GM18526 (cell line): Measurements from ENCODE around the gene SEMA4D.

Experiments
- POLR2A ChIP-seq: IDR thresholded peaks from 3 replicates; pipeline ENCODE4 v1.6.1; 2011; ENCODE audit not compliant: insufficient read length; ENCODE audit errors: extremely low read depth

The SEMA4D gene

DNA sequence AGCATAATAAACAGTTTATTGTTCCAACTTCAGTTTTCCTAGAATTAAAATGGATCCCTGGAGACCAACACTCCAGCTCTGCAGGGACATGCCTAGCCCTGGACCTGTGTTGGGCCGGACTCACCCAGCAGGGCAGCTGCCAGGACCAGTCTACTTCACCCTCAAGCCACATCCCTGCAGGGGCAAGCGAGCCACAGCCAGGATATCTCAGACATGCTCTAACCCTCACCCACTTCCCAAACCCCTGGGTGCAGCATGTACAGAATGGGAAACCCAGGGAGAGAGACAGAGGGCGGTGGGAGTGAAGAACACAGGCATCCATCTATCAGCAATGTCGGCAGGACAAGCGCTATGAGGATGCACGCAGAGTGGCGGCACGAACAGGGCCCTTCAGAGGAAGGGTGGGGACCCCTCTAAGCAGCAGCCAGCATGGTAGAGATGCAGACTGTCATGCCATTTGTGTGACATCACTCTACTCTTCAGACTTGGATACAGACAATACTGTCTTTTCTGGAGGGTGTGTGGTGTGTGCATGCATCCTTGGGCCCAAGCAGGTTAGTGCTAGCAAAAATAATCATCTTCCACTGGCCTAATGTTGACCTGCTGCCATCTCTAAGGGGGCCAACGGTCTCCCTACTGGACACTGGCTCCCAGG, 83.1 kb downstream of the SEMA4D start:
- no peak for TF ChIP-seq POLR2A

DNA sequence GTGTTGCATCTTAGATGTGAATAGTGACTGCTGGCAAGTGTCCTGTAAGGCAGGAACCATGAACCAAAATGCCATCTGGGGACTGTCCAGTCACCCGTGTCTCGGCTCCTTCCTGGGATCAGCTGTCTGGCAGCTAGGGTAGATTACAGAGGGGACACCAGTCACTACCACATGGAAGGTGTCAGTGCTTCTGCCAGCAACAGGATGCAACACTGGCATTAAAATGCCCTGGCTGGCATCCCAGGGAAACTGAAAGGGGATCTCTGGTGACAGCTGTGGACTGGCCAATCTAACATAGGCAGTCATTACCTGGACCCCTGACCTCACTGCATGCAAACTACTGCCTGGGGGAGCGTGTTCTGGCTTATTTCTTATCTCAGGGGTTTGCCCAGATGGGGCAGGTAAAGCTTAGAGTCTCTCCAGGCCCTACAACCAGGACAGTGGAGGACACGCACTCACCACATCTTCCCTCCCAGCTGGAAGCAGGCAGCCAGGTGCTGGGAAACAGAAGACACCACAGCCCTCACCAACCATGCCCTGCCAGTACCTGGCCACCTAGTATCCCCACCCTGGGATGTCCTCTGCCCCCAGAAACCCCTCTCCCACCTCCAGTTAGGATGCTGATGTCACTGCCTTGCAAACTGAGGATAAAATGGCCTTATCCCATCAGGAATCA, 83.8 kb downstream of the SEMA4D start:
- TF ChIP-seq POLR2A = no peak

DNA sequence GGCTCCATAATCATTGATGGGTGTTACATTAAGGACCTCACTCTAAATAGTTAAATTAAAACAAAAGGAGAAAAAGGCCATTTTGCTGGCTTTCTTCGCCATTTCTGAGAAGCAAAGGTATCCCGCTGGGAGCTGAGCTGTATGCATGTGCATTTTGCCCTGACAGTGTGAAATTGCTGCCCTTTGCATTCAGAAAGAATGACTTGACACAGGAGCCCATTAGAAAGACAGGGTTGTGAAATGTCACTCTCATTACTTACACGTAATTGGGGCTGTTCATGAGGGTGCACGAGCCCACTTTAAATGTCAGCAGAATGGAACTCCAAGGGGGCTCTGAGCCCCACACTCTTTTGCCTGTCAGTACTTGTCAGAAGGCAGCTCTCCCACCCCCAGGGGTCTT, 85.0 kb downstream of the SEMA4D start:
- TF ChIP-seq POLR2A = no peak

DNA sequence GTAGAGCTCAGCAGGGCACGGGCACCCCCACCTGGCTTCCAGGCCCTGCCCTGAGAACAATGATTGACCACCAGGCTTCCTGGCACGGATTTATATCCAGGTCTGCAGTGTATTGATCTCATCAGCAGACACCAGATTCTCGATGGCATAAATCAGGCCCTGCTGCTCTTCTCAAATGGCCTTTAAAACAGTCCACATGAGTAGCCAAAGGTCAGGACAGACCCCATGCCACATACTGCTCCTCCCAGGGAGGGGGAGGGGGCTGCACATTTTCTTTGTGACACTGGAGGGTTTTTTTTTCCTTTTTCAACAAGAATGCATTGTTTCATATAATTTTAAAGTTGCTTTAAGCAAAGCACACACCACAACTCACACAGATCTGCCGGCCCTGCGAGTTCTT, 85.4 kb downstream of the SEMA4D start:
- no peak for TF ChIP-seq POLR2A

DNA sequence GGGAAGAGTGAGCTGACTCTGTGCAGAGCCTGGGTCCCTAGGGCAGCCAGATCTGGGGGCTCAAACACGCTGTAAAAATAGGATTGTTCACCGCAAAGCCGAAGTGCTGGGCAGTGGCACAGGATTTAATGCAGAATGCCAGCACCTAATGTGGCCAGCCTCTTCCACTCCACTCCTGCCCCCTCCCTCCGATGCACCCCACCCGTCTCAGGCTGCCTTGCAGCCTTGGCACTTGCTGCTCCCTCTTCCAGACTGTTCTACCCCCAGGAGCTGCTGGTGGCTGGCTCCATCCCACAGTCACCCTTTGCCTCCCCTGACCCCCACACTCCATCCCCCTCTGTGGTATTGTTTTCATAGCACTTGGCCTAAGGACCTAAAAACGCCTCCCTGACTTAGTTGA, 86.2 kb downstream of the SEMA4D start:
- no peak for TF ChIP-seq POLR2A

DNA sequence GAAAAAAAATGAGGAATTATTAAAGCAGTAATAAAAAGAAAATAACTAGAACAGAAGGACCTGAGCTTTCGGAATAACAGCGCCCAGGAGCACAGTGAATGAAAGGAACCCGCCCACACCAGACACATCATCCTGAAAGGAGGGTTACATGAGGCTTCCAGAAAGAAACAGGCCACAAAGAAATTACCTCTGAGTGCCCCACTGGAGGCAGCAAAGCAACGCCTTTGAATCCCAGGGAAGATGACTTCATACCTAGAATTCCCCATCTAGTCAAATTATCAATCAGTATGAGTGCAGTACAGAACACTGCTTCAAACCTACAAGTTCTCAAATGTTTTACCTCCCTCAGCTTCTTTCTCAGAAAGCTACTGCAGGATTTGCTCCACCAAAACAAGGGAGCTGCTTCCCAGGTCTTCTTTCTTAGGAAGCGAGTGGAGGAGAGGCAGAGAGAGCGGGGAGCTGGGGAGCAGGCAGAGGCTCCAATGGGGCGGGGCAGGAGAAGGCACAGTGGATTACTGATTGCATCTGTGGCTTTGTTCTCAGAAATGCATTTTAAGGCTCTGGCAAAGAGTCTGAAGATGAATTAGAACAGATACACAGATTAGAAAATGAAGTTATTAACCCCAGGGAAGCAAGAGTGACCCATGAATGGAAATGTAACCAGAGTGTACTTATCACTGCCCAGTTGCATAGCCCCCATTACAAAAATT, 87.1 kb downstream of the SEMA4D start:
- no peak for TF ChIP-seq POLR2A

DNA sequence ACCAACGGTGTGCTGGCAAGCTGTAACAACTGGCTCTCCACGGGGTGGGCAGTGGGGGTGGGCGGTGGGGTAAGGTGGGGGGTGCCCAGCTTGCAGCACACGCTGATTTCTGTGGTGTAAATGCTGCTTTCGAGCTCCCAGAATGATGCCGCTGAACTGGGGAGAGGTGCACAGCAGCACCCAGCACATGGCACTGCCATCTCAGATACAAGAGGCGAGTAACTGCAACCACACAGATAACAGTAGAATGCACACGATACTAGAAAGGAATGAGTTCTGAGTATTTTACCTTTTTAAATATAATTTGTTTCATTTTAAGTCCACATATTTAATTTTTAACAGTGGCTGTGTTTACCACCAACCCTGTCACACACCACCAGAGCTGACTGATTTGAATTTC, 87.9 kb downstream of the SEMA4D start:
- no peak for TF ChIP-seq POLR2A

DNA sequence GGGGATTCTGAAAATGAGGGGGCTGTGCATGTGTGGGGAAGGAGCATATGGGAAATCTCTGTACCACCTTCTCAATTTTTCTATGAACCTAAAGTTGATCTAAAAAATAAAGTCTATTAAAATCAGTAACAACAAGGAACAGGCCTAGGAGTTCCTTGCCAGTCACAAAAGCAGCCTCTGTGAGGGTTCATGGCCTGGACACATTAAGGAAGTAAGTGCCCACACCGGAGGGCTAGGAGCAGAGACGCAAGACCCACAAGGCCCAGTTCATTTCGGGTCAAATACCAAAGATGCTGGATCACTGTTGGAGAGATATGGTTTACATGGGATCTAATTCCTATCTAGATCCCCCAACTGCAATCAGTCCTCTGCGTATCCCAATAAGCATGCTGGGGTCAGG, 88.4 kb downstream of the SEMA4D start:
- no peak for TF ChIP-seq POLR2A

DNA sequence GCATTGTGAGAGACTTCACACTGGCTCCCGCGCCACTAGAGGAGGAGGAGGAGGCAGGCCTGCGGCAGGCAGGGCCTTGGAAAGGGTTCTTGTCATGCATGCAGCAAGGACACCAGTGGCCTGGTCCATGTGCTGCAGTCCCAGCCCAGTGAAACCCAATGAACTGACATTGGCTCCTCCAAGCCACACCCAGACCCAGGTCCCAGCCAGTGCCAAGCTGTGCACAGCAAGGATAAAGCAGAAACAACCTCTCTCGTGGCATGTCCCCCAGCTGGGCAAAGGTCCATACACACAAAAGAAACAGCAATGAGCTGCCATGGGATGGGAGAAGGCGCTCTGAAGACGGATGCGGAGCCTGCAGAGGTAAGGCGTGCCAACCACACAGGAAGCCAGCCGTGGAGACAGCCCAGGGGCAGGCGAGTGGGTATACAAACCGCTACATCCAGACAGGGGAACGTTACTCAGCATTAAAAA, 89.2 kb downstream of the SEMA4D start:
- TF ChIP-seq POLR2A = peak; percentile 19

DNA sequence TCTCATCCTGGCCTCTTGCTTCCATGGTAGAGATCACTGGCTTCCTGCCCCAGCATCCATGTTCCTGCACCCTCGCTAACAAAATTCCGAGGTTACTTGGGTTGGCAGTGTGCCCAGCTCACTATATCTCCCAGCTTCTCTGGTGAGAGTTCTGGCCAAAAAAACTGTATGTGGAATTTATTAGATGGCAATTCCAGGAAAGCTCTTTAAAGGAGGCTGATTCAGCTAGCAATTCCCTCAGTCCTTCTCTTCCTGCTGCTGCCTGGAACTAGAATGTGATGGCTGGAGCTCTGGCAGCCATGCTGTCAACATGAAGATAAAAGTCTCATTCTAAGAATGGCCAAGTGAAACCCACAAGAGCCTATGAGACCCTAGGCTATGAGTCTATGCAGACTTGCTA, 90.8 kb downstream of the SEMA4D start:
- TF ChIP-seq POLR2A = no peak

DNA sequence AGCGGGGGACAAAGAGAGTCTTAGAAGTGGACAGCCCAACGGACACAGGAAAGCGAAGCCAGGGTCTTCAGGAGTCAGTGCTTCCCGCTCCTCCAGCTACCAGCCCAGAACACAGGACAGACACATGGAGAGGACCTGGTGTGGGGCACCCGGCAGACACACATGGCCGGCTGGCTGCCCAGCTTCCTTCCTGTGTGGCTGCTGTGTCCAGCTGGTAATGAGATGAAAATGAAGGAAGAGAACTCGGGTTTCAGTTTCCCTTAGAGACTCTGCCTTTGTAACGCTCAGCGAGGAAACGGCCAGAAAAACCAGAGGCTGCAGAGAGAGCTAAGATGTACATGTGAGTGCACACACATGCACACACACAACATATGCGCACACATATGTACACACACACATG, 92.1 kb downstream of the SEMA4D start:
- peak; percentile 31 for TF ChIP-seq POLR2A

DNA sequence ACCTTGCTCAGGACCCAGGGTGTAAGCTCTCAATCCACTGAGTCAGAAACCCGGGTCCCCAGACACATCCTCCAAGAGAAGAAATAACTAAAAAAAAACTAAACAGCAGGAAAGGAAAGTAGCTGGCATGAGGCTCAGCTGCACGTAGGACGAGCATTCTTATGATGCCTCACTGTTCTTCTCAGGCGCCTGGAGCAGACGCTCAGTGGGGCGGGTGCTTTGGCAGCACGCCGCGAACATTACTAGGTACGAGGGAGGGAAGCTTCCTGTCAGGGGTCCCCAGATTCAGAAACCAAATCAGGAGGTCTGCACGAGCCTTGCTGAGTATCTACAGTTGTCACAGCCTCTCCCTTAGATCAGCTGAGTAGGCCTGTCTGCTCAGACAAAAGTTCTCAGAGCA, 93.8 kb downstream of the SEMA4D start:
- TF ChIP-seq POLR2A = no peak

DNA sequence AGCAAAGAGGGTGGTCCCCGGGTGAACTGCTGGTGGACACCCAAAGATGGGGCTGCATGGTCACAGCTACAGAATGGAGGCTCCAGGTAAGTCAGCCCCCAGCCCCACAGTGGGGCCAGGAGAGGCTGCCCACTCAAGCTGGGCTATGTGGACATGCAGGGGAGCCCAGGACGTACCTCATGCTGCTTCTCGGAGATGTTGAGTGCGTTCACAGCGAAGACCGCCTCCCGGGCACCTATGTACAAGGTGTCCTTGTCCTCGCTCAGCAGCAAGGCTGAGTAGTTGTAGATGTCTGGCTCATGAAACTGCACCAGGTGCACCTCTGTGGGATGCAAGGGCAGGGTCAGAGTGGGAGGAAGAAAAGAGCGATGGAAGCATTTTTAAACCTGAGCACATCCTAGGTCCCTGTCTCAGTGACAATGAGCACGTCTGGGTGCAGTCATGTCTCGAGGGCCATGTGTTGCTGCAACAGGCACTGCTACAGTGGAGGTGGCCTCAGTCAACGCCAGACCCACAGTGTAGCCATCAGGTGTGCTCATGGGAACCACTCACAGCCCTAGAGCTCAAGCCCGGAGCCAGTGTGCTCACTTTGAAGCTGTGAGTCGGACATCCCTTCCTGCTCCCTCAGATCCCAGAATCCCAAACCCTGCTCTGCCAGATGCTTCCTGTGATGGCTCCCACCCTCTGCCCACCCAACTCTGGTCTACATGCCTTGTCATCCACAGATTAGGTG, 95.1 kb downstream of the SEMA4D start:
- no peak for TF ChIP-seq POLR2A

DNA sequence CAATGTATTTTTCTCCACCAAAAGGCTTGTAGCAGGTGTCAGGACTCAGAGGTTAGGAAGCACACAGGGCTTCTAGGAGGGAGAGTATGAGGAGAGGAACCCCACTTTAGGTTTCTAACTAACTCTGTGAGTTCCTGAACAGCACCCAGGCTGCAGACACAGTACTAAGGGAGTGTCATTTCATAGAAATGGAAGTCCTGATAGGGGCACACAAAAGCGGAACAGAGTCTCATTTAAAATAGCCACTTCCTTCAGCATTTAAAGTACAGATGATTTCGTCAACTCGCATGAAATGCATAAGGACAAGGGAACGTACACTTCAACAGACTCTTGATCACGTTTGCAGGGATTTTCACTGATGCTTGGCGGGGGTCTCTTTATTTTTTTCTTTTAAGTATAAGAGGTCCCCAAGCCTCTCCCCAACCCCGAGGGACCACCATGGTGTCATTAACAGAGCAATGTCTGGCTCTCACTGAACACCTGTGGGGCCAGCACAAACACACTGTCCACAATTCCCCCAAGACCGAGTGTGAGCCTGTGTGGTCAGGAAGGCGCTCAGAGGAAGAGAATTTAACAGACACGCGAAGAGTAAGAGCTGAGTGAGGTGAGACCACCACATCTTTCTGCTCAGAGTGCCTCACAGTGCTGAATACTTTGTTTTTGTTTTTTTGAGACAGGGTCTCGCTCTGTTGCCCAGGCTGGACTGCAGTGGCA, 97.4 kb downstream of the SEMA4D start:
- no peak for TF ChIP-seq POLR2A

DNA sequence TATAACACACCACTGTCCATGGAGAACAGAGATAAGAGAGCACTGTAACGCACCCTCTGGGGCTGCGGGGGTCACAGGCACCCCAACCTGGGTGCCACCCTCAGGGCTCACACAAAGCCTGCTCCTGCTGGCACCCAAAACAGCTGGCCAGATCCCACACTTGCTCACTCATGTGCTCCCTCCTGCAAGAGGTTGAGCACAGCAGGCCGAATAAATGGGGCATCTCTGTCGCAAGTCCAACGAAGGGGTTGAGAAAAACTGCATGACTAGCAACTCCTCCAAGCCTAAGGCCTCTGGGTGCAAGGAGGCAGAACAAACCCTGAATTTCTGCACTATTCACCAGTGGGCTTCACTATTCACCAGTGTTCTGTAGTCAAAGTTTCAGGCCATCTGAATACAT, 99.3 kb downstream of the SEMA4D start:
- no peak for TF ChIP-seq POLR2A
